Stimulated activated CD4-positive, alpha-beta T cell treated with anti-CD3 and anti-CD28 coated beads, Interleukin-12 subunit alpha, Interleukin-12 subunit beta, amount 100 ng/mL, for 4 hours (primary cell): ENCODE results near the gene SPAG4.

Experiments
- DNase-seq: peaks from one replicate; pipeline ENCODE4 v3.0.0-alpha.2; 2020

The SPAG4 gene

DNA sequence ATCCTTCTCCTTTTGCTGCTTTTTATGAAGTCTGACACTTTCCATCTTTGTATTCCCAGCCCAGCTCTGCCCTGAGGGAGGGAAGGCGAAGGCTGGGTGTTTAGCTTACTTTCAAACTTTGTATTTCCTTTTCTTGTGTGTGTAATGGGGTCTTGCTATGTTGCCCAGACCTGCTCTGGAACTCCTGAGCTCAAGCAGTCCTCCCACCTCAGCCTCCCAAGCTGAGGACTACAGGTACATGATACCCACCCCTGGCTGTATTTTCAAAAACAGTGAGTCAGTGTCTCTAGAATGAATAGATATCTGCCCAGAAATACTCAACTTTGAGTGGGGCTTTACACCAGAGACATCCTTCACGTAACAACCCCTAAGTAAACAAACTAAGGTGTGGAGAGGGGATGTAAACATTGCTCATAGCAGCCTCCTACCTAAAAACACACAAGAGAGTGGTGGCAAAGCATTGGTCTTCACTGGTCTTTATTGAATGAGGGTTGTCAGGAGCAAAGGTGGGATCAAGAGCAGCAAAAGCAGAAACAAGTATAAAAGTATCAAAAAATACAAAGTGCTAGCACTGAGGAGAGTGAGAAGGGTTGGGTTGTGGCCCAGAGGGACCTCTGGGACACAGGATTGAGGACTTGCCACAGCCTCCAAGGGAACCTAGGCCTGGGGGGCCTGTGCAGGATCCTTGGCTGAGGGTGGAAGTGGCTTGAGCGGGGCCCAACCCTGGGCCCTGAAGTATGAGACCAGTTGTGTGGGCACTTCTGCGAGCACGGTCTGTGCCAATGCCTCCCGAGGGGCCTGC lies 10.2 kb downstream of the SPAG4 start:
- no peak for DNase-seq

DNA sequence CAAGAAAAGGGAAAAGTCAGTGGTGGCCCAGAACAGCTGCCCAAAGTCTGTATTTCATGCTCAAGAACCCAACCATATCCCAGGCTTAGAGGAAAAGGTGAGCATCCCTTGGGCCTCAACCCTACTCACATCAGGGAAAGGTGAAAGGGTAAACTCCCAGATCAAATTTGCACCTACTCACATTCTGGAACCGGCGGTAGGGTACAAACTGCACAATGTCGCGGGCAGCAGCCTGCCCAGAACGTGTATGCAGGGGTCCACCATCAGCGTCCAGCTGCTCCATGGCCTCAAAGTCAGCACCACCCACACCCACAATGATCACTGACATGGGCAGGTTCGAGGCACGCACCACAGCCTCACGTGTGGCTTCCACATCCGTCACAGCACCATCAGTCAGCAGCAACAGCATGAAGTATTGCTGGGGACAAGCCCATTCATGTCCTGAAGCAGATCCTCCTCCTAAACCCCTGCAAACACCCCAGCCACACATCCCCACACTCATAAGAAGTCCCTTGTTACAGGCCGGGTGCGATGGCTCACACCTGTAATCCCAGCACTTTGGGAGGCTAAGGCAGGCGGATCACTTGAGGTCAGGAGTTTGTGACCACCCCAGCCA lies 10.9 kb downstream of the SPAG4 start:
- DNase-seq, result no peak

DNA sequence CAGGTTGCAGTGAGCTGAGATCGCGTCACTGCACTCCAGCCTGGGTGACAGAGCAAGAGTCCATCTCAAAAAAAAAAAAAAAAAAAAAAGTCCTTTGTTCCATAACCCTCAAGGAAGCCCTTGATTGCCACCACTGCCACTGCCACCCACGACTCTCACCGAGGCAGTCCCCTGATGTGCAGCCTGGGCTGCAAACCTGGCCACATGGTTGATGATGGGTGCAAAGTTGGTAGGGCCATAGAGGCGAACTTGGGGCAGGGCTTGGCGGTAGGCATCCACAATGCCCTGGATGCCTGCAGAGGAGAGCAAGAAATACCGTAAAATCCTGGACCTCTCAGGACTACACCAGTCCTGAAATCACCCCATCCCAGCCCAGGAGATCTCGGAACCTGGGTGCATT lies 11.5 kb downstream of the SPAG4 start:
- no peak for DNase-seq

DNA sequence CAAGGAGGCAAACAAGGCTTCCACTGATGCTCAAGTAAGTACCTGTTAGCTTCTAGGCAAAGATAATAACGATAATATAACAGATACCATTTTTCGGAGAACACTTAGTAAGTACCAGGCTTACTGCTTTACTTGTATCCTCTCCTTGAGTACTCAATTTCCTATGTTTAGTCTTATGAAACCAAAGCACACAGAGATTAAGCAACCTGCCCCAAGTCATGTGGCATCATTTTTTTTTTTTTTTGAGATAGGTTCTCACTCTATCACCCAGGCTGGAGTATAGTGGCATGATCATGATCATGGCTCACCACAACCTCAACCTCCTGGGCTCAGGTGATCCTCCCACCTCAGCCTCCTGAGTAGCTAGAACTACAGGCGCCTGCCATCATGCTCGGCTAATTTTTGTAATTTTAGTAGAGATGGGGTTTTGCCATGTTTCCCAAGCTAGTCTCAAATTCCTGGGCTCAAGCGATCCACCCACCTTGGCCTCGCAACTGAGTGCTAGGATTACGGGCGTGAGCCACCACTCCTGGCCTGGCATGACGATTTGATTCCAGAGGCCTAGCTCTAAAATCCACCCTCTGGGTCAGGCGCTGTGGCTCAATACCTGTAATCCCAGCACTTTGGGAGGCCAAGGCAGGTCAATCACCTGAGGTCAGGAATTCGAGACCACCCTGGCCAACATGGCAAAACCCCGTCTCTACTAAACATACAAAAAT lies 14.0 kb downstream of the SPAG4 start:
- DNase-seq, result no peak

DNA sequence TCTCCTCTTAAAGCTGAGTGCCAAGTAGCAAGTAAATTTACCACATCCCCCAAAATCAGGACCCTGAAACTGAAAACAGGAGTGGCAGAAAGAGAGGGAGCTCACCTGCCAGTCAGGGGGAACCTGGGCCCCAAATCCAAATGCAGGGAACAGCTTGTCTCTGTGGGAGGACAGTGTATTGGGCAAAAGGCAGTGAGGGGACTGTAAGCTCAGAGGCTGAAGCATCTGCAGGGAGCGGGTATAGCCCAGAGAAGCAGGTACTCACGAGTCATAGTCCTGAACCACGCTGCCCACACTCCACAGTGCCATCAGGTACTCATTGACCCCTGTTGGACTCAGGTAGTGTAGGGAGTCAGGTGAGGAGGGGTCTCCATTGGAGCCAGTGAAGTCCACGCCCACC lies 15.0 kb downstream of the SPAG4 start:
- no peak for DNase-seq

DNA sequence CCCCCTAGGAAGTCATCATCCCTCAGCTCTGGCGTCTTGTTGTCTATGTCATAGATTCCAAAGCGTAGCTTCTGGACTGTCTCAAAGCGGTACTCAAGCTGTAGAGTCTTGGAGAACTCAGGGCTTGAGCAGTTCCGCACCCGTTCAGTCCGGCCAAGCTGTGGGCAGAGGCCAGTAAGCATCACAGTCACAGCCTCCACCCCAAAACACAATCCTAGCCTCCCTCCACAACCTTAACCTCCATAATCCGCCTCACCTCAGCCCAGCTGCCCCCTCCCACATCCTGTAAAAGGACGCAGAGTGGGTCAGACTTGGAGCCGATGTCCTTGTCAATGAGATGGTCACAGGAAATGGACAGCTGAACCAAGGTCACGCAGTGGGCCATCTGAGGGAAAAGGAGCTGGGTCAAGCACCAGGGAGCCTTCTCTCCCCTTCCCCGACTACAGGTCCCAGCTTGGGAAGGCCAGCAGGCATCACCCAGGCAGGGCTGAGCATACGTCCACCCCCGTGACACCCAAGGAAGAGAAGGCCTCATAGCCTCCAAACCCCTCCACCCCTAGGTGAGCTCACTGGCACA lies 17.0 kb downstream of the SPAG4 start:
- no peak for DNase-seq

DNA sequence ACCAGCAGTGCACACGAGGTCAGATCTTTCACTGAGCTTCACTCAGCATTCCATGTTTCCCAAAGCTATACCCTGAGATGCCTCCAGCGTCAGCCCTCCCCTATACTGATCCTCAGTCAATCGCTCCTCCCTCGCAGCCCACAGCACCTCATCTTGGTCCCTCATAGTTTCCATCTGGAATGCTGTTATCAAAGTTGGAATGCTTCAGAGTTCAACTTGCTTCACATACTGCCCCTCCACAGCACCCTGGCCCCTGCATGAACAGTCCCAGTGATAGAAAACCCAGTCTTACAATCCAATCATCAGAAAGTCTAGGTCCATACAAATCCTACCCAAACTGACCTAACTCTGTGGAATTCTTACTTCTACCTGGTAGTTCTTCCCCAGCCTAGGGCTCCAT lies 20.0 kb downstream of the SPAG4 start:
- DNase-seq, result no peak

DNA sequence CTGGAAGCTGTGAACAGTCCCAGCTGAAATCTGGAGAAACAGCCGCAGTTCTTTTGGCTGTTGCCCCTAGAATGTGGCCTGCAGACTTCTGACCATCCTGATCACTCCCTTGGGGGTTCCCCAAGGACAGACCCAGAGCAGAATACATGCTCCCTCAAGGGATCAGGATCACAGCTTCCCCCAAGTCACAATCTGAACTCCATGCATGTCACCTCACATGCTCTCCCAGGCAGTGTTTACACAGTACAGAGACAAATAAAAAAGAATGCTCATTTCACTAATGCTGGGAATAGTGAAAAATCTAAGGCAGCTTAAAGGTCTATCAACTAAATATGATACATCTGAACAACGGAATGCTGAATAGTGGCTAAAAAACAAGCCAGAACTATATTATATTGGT lies 20.5 kb downstream of the SPAG4 start:
- DNase-seq, result no peak

DNA sequence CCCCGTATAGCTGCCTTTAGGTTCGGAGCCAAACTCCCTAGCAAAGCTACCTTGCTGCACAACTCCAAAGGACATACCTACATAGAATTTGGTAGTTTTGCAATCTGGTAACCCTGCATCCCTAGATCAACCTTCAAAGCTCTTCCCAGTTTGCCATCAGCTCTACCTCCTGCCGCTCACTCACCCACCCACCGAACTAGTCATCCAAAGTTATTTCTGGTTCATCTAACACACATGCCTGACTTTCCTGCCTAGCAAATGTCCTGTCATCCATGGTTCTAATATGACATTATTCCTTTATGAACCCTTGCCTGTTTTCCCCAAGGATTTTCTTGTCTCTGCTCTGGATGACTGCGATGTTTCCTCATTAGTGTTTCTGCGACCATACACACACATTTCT lies 21.6 kb downstream of the SPAG4 start:
- no peak for DNase-seq

DNA sequence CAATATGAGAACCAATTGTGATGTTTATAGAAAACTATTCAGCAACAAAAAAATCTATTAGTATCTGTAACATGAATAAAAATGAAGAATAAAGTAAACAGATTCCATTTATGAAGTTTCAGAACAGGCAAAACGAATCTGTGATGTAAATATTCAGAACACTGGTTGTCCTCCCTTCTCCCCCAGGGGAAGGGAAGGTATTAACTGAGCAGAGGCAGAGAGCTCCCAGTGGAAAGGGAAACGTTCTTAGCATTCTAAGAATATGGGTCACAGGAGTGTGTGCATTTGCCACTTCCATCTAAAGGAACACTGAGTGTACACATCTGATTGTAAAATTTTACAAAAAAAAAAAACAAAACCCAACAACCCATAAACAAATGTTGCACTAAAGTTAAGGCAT lies 23.1 kb downstream of the SPAG4 start:
- DNase-seq, result no peak

DNA sequence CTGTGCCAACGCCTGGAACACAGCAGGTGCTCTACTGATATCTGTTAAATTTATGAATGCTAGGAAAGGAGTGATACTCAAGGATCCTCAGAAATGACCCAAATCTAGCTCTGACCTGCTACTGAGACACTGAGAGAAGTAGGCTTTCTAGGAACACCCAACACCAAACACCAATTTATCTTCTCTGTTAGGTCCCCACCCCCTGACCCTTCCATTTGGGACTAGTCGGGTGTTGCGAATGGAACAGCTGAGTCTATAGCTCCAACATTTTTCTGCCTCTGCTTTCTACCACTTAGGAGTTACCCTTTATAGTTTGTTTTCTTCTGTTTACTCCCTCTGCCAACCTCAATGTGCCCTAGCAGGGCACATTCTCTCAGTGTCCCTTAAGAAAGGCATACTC lies 25.1 kb downstream of the SPAG4 start:
- DNase-seq, result no peak

DNA sequence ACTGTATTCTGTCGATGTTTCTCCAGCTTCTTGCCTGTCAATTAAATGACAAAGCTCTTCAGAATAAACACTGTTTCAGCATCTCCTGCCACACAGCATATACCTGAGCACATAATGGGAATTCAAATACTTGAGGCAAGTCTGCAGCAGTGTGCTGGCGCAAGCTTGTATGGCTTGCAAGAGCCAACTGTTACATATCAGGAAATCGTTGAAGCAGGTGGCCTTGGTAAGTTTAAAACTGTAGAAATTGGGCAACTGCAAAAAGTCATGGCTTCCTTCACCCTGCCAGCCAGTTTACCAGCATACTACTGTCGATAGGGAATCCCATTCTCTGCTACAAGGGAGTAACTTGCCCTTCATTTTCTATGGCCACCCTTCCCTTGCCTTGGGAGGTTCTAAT lies 26.1 kb downstream of the SPAG4 start:
- DNase-seq, result no peak

DNA sequence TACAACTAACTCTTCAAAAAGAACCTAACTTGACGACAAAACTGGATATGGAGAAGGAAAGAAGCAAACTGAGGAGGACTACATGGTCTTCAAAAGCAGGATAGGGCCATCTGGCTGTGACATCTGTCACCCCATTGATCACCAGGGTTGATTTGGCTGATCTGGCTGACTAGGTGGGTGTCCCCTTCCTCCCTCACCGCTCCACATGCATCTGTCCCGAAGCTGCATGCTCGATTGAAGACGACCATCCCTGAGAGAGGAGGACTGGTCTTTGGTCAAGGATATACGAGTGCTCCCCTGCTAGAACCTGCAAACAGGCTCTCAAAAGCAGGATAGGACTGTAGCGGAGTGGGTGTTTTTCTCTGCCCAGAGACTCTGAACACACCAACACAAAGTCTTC lies 27.4 kb downstream of the SPAG4 start:
- no peak for DNase-seq

DNA sequence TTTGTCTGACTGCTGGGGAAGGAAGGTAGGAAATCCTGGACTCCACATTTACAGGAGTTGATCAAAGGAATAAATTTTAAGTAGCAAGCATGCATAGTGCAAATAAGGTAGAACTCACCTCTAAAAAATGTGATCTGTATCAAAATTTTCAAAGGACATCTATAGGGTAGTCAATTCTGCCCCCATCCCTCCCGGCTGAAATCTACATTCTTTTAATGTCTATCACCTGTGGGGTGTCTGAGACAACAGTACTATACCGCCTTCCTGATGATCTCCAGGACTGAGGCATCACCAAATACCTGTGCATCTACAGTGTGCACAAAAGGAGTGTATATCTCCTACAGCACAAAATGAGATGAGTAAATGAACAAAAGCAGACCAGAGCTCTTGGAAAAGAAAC lies 29.2 kb downstream of the SPAG4 start:
- no peak for DNase-seq

DNA sequence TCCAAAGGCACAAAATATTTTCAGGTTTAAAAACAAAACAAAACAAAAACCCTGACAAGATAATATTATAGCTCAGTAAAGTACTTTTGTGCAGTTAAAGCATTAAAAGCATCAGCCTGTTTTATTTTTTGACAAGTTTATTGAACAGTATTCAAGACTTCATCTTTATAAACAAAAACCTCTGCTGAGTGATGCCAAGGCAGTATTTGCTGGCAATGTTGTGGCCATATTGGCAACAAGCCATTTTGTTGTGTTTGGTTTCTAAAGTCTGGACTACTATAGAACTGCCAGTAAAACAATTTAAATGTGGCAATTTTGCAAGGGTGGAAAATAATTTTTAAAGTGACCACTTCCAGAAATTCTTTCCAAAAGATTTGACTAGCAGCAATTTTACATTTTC lies 33.2 kb downstream of the SPAG4 start:
- DNase-seq, result no peak

DNA sequence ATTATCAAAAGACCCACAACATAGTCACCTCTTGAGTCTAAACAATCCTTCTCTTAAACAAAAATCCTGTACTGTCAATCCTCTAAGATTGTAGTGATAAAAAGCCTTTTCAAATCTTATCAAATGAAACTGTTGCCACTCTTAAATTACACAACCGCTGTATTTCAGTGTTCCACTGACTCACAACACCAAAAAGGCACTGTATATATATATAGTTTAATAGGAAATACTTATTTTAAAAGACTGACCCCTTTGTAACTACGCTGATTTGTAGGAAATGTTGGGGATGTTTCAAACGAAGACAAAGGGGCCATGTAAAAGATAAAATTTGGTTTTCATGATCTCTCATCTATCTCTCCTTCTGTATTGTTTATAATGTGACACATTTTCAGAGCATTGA lies 35.0 kb downstream of the SPAG4 start:
- no peak for DNase-seq

DNA sequence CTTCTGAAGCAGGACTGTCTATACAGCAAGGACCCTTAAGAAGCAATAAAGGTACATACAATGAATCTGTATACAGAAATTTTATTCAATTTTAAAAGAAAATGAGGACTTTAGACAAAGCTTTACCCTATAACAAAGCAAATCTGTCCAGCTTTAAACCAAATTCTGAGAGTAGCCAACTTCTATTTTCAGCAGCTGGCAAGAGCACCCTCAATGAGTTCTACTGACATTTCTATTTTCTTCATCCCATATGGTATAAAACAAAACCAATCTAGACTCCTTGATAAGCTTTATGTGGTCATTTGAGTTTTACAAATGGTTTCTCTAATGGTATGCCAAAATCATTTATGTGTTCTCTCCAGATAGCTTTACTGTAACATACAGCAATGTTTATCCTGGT lies 36.3 kb downstream of the SPAG4 start:
- DNase-seq, result no peak

DNA sequence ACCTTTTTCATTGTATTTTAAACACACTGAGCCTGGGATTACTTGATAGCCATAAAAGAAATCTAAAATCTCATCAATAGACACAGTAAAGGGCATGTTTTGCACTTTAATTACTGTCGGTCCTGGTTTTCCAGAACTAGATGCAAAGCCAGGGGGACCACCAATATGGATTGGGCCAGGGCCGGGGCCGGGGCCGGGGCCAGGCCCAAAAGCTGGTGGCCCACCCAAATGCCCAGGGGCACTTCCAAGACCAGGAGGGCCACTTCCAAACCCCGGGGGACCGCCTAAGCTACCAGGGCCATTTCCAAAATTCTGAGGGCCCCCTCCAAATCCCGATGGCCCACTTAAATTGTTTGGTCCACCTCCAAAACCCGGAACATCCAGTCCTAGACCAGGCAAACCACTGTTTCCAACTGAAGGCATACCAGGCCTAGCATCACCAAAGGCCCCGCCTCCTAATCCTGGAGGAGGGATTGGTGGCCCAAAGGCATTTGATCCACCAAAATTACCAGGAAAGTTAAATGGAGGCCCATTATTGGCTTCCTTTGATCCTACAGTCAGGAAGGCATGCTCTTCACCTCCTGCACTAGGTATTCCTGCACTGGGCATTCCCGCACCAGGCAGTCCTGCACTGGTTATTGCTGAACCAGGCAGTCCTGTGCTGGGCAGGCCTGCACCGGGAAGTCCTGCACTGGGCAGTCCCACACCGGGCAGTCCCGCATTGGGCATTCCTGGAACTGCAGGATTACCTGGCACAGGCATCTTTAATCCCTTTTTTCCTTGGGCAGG lies 37.2 kb downstream of the SPAG4 start:
- no peak for DNase-seq

DNA sequence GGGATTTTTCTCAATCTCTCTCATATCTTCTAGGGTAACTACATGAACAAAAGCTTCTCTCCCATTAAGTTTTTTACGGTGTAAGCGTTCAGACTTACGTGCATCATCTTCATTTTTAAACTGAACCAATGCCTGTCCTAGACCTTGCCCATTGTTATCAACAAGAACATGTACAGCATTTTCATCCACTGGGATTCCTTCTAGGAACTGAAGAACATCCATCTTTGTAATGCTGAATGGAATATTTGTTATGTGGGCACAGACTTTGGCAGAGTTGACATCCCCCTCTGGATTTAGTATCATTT lies 37.8 kb downstream of the SPAG4 start:
- no peak for DNase-seq

DNA sequence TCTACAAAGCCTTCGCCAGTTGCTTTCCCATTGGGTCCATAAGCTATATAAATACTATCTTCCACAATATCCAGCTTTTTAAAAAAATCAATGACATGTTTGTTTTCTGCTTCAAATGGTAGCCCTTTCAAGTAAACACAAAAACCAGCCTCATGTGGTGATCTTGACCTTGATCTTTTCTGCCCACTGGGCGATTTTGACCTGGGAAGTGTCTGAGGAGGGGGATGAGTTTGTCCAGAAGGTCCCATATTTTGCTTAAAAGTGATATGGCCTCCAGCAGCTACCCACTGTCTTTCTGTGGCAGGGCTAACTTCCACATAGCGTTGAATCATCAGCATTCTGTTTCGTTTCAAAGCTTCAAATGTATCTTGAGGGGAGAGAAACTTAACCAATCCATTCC lies 38.3 kb downstream of the SPAG4 start:
- DNase-seq, result no peak

DNA sequence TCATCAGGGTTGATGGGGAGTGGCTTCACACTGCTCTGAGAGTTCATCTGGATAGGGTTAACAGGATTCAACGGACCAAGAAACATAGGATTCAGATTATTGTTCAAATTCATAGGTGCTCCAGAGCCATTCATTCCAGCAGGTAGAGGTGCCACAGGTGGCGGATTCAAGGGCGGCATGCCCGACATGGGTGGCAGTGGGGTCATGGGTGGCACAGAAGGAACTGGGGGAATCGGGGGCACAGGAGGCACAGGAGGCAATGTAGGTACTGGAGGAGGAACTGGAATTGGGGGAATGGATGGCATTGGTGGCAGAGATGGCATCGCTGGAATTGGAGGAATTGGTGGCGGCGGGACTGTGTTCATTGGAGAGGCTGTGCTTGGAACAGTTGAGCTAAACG lies 38.8 kb downstream of the SPAG4 start:
- no peak for DNase-seq

DNA sequence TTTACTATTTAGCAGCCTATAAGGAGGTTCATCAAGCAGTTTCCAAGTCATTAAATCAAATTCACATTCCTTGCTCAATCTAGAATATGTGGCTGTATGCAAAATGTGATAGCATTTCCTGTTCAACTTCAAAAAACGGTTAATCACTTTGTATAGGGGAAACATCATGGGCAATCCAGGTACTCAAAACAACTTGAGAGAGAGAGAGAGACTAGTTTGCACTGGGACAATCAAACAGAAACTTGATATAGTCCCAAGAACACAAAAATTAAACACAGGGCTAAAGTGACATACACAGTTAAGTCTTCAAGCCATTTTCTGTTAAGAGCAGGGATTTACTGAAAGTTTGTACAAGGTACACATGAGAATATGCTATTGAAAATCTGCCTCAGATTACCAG lies 41.6 kb downstream of the SPAG4 start:
- DNase-seq, result no peak
